ENCODE data around the gene GPR27.

DNA sequence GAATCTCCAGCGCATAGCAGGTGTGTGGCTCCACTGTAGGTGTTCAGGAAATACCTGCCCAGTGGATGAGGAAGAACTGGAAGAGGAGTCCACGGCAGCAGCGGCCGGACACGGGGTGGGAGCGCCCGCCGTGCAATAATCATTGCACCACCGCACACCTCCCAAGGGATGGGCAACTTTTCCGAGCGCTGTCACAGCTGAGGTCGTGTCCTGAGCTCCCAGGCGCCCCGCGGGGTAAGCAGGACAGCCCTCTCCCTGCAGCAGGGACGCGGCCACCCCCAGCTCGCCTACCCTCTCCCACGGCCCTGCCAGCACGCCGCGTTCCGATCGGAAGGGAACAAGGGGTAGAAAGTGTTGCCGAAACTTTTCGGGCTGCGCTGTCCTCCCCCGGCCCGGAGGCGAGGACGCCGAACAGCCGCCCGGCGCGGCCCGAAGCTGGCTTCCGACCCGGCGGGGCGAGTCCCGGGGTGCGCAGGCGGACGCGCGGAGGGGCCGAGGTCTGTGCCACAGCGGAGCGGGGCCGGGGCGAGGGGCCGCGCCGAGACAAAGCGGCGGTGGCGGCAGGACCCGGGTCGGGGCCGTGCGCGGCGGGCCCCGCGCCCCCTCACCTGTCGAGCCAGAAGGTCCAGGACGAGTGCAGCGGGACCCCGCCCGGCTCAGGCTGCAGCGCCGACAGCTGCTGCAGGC is 28.9 kb upstream of the GPR27 start:
- TF ChIP-seq, protein P1, sequence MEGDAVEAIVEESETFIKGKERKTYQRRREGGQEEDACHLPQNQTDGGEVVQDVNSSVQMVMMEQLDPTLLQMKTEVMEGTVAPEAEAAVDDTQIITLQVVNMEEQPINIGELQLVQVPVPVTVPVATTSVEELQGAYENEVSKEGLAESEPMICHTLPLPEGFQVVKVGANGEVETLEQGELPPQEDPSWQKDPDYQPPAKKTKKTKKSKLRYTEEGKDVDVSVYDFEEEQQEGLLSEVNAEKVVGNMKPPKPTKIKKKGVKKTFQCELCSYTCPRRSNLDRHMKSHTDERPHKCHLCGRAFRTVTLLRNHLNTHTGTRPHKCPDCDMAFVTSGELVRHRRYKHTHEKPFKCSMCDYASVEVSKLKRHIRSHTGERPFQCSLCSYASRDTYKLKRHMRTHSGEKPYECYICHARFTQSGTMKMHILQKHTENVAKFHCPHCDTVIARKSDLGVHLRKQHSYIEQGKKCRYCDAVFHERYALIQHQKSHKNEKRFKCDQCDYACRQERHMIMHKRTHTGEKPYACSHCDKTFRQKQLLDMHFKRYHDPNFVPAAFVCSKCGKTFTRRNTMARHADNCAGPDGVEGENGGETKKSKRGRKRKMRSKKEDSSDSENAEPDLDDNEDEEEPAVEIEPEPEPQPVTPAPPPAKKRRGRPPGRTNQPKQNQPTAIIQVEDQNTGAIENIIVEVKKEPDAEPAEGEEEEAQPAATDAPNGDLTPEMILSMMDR (conservative IDR thresholded peaks at IDR 0.05): no peak
- TF ChIP-seq EZH2 (IDR thresholded peaks at IDR 0.05; ENCODE audit: low read depth): no peak

All from PC-9 (cell line).